OCI-LY3 (cell line): ENCODE data around the gene PTPRN2.

Source experiments
- H2AFZ ChIP-seq: fragments of 200-600, 300-600 bp; shearing (Covaris generic); 2 replicates; pipeline ENCODE4 v1.6.0; 2014; ENCODE audit warnings: antibody characterized with exemption, low read depth, low read length
- H3K27ac ChIP-seq: fragments of 200-600, 300-600 bp; sonication (generic); 2 replicates; pipeline ENCODE4 v1.5.1; 2014; ENCODE audit warnings: mild to moderate bottlenecking, low read length, moderate library complexity, mixed read lengths
- H3K27me3 ChIP-seq: fragments of 200-600, 300-600 bp; sonication (generic); 2 replicates; pipeline ENCODE4 v1.6.1; 2014; ENCODE audit warnings: low read depth, low read length, mixed read lengths
- H3K36me3 ChIP-seq: fragments of 200-600, 300-600 bp; sonication (generic); replicated peaks from 2 replicates; pipeline ENCODE3; 2014; ENCODE audit warnings: low read depth, low read length, mixed read lengths
- H3K4me1 ChIP-seq: fragments of 300-600, 200-600 bp; sonication (generic); 2 replicates; pipeline ENCODE4 v1.6.1; 2014; ENCODE audit warnings: low read length, mixed read lengths
- H3K4me2 ChIP-seq: fragments of 200-600, 300-600 bp; sonication (generic); 2 replicates; pipeline ENCODE4 v1.6.1; 2014; ENCODE audit warnings: low read length, mixed read lengths
- H3K4me3 ChIP-seq: fragments of 300-600, 200-600 bp; sonication (generic); 2 replicates; pipeline ENCODE4 v1.5.1; 2014; ENCODE audit warnings: antibody characterized with exemption, mild to moderate bottlenecking, low read length, moderate library complexity
- H3K79me2 ChIP-seq: fragments of 300-600, 200-600 bp; shearing (Covaris generic); 2 replicates; pipeline ENCODE4 v1.6.1; 2014; ENCODE audit warnings: mild to moderate bottlenecking, low read length, mixed read lengths
- H3K9ac ChIP-seq: fragments of 300-600, 200-600 bp; shearing (Covaris generic); 2 replicates; pipeline ENCODE4 v1.6.0; 2014; ENCODE audit warnings: mild to moderate bottlenecking, low read length, moderate library complexity
- H3K9me3 ChIP-seq: fragments of 200-600, 300-600 bp; shearing (Covaris generic); 2 replicates; pipeline ENCODE4 v1.6.1; 2014; ENCODE audit warnings: low read length, mixed read lengths; ENCODE audit not compliant: insufficient read depth
- H4K20me1 ChIP-seq: fragments of 200-600, 300-600 bp; sonication (generic); 2 replicates; pipeline ENCODE4 v1.6.1; 2016; ENCODE audit warnings: low read length, mixed read lengths; ENCODE audit not compliant: insufficient read depth
- CTCF ChIP-seq: fragments of 200-600, 300-600 bp; sonication (generic); IDR thresholded peaks from 2 replicates; pipeline ENCODE4 v1.5.1; 2014; ENCODE audit warnings: antibody characterized with exemption, low read length, low read depth
- EZH2phosphoT487 ChIP-seq: fragments of 200-600 bp; shearing (Covaris generic); IDR thresholded peaks from 2 replicates; pipeline ENCODE4 v1.6.1; 2018; ENCODE audit warnings: antibody characterized with exemption, mixed run types, low read depth

Gene PTPRN2

DNA sequence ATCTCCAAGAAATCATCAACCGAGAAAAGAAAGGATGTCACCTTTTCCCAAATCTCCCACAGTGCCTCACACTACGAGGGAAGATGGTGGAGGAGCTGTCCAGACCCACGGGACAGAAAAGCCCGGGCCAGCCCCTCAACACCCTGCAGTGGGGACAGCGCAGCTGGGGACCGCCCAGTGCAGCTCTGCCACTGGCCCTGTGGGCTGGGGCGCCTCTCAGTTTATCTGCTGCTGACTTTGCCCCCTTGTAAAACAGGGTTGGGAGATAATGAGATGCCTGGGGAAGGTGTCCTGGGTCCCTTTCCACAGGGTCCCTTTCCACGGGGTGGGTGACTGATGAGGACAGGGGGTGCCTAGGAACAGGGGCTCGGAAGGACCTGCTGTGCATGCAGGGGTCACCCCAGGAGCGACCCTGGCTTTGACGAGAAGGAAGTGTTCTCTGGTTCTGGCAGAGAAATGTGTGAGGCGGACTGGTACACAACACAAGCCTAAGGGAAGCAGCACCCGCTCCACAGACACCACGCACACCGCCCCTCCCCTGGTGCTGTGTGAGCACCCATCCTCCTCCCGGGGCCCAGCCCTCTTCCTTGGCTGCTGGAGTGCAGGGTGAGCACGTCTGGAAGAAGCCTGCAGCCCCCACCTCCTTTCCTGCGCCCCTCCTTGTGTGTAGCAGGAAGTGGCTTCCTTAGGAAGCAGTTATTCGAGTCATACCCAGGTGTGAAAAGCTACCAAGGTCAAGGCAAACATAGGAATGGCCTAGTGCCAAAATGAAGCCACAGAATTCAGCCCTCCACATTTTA is 911.0 kb downstream of the PTPRN2 start:
- TF ChIP-seq EZH2phosphoT487 (no peak), CTCF (no peak)
- H3K4me1 ChIP-seq: no peaks in the 10 kb centered on the region
- H3K27ac ChIP-seq: no peak overlapping the region
- H3K4me3 ChIP-seq: no peak overlapping the region
- no peak overlapping the region for H3K4me2 ChIP-seq
- no peaks in the 10 kb centered on the region for H3K36me3 ChIP-seq
- no peaks in the 10 kb centered on the region for H3K79me2 ChIP-seq
- no peaks in the 10 kb centered on the region for H3K9me3 ChIP-seq
- no peak overlapping the region for H3K9ac ChIP-seq
- H3K27me3 ChIP-seq: no peaks in the 10 kb centered on the region
- H2AFZ ChIP-seq: no peak overlapping the region
- no peaks in the 10 kb centered on the region for H4K20me1 ChIP-seq

GRCh38 chr7:157676001-157676400 is 911.6 kb downstream of the PTPRN2 start:
- no peaks in the 10 kb centered on the region for H4K20me1 ChIP-seq
- no peak overlapping the region for H3K4me2 ChIP-seq
- H3K9me3 ChIP-seq: no peaks in the 10 kb centered on the region
- H3K27ac ChIP-seq: no peak overlapping the region
- H3K9ac ChIP-seq: no peak overlapping the region
- no peaks in the 10 kb centered on the region for H3K36me3 ChIP-seq
- no peak overlapping the region for H3K4me3 ChIP-seq
- no peaks in the 10 kb centered on the region for H3K79me2 ChIP-seq
- TF ChIP-seq EZH2phosphoT487: no peak
- TF ChIP-seq CTCF: no peak
- no peaks in the 10 kb centered on the region for H3K4me1 ChIP-seq
- no peaks in the 10 kb centered on the region for H3K27me3 ChIP-seq
- H2AFZ ChIP-seq: no peak overlapping the region

GRCh38 chr7:157675427-157675927 is 912.1 kb downstream of the PTPRN2 start:
- H3K36me3 ChIP-seq: no peaks in the 10 kb centered on the region
- no peaks in the 10 kb centered on the region for H3K79me2 ChIP-seq
- H3K27me3 ChIP-seq: no peaks in the 10 kb centered on the region
- H4K20me1 ChIP-seq: no peaks in the 10 kb centered on the region
- no peak overlapping the region for H2AFZ ChIP-seq
- H3K27ac ChIP-seq: no peak overlapping the region
- H3K9ac ChIP-seq: no peak overlapping the region
- H3K4me3 ChIP-seq: no peak overlapping the region
- H3K4me1 ChIP-seq: no peaks in the 10 kb centered on the region
- H3K9me3 ChIP-seq: no peaks in the 10 kb centered on the region
- H3K4me2 ChIP-seq: no peak overlapping the region
- TF ChIP-seq CTCF (no peak), EZH2phosphoT487 (no peak)

DNA sequence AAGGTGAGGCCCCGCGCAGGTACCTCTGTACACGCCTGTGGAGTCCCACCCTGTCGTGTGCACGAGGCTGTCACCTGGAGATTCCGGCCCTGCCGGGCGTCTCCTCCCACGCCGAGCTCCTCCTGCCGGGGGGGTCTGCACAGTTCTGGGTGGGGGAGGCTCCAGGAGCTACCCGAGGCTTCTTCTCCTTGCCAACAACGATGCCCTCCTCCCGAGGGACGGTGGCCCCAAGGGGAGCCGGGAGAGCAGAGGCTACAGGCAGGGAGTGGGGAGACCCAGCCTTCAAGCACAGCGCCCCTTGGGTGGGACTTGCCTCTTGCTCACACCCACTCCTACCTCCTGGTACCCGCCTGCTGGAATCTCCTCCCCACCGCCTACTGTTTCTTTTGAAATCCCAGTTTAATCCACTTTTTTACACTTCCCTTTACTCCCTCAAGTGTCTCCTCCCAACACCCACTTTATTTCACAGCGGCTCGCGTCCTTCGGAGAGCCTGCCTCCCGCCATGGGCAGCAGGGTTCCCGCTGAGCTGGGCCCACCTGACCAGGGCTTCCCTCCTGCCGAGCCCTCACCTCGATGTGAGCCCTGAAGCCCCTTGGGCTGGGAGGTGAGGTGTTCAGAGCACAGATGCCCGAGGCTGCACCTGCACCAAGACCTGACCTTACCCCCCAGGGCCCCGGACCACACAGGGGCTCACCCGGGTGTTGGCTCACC is 912.8 kb downstream of the PTPRN2 start:
- TF ChIP-seq CTCF (no peak), EZH2phosphoT487 (no peak)
- Histone ChIP-seq H2AFZ (no peak overlapping the region), H4K20me1 (no peaks in the 10 kb centered on the region), H3K27ac (no peak overlapping the region), H3K36me3 (no peaks in the 10 kb centered on the region), H3K79me2 (no peaks in the 10 kb centered on the region), H3K4me3 (no peak overlapping the region), H3K4me2 (no peak overlapping the region), H3K9ac (no peak overlapping the region), H3K9me3 (no peaks in the 10 kb centered on the region), H3K27me3 (no peaks in the 10 kb centered on the region), H3K4me1 (no peaks in the 10 kb centered on the region)
